NCI-H460 (cell line): ENCODE data around the gene BRD4. TPM values are rescaled to one million over a fixed set of nuclear protein-coding genes. Genes with fewer than 3 reads are reported as not detected.

Source experiments
- DNase-seq: peaks from one replicate; pipeline ENCODE4 v3.0.0-alpha.2; 2016; ENCODE audit warnings: low read depth; ENCODE audit errors: extremely low read depth
- total RNA-seq: library from RNA; depleted of rRNA; stranded (reverse); fragments of >200 nt; shearing (Covaris generic); gene quantifications from 2 replicates; pipeline ENCODE4 v1.2.3, GENCODE V29; 2014

The BRD4 gene
- total RNA-seq, 1 experiment from 2014 or later, result 23.4 TPM

DNA sequence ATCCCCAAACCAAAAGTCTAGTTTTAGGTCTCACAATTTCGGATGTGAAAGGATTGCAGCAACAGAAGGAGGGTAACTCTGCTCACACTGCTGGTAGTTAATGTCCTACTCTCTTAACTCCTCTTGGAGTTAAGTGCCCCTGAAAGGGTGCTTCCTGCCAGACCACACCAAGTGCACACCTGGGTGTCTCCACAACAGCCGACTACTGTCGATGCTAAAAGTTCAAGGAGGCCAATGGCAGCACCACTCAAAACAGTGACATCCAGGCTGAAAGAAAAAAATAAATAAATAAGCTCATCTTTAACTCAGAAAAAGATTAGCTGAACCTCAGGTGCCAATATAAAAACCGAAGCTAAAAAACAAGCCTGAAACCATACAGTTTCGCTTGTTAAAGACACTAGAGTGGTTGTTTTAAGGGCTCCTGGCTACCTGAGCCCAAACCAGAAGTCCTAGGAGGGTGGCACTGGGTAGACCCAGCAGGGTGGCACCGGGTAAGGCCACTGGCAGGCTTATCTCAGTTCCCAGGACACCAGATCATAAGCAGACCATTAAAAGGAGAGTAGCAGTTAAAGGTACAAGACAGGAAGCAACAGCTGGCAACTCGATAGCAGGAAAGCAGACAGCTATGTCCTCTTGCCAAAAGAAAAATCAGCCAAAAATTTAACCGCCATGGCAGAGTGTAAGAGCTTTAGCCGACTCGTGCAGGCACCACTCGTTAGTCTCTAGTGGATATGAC, 39.3 kb downstream of the BRD4 start:
- no peak for DNase-seq

GRCh38 chr19:15292140-15292539, 40.2 kb downstream of the BRD4 start:
- DNase-seq, result no peak

GRCh38 chr19:15291548-15292021, 40.8 kb downstream of the BRD4 start:
- DNase-seq, result no peak

DNA sequence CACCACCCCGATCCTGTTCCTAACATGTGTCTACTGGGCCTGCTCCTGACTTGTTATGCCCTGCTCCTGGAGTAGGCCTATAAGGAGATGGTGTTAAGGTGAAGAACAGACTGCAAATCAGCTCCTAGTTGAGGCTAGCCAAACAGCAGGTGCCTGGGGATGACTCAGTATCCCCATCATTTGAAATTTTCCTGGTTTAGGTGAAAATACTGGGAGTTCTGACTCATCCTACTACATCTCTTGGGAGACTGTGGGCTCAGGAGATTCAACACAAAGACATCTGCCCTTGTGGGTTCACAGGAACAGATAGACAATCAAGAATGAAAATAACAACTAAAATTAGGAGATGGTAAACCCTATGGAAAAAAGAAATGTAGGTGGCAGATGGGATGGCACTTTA, 41.2 kb downstream of the BRD4 start:
- DNase-seq, result no peak

DNA sequence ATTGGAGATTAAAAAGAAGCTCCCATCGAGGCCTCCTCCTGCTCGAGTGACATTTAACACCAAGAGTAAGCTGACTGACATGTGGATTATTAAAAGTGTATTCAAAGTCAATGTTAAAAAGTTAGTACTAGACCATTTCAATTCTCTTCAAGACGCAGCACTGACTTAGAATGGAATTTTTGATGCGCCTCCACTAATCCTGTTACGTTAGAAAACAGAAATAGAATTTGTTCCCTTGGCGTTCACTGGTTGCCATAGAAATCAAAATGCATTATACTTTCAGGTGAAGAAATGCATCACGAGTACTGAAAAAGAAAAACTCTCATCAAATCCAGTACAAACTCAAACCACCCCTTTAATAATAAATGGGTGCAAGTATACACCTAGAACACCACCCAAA, 42.2 kb downstream of the BRD4 start:
- no peak for DNase-seq

DNA sequence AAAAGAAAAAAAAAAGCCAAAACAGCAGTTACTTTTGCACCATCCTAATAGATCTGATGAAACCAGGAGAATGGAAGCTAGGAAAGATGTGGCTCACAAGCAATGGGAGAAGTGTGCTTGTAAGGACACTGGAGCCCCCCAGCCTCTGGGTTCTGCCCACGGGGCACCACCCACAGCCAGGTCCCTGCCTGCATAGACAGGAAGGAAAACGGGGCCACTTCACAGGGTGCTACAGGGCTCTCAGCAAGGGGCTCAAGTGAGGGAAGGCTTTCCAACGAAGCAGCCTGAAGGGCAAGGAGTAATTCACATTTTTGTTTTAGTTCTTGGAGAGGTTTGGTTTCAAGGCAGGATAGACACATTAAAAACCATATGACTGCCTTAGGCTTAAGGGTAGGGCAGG, 42.7 kb downstream of the BRD4 start:
- no peak for DNase-seq

DNA sequence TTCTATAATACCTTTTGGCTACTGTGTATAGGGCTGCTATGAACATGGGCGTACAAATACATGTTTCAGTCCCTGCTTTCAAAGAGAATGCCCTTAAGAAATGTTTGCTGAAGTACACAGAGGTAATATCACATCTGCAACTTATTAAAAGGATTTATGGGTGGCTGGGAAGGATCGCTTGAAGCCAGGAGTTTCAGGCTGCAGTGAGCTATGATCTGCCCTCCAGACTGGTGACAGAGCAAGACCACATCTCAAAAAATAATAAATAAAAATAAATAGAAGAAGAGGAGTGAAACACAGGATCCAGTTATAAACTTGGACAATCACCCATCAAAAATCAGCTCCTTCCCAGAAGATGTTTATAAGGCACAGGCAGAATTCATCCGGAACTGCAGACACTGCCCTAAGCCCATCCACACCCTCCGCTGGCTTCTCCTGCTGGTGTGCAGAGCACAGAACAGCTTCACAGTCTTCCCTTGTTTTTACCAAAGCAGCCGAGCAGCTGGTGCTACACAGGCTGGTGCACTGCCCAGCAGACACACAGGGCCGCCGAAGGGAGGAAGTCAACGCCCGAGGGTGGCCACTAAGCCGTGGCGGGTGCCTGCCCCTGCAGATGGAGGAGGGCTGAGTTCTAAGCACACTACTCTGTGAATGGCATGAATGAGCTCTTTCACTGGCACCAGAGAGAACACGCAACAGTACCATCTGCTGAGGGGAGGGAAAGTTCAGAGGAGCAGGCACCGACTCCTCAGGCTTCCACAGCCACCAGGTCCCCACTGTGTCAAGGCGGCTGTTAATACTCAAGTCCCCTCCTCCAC, 44.0 kb downstream of the BRD4 start:
- DNase-seq, result no peak

GRCh38 chr19:15287496-15287895, 44.8 kb downstream of the BRD4 start:
- DNase-seq, result no peak

DNA sequence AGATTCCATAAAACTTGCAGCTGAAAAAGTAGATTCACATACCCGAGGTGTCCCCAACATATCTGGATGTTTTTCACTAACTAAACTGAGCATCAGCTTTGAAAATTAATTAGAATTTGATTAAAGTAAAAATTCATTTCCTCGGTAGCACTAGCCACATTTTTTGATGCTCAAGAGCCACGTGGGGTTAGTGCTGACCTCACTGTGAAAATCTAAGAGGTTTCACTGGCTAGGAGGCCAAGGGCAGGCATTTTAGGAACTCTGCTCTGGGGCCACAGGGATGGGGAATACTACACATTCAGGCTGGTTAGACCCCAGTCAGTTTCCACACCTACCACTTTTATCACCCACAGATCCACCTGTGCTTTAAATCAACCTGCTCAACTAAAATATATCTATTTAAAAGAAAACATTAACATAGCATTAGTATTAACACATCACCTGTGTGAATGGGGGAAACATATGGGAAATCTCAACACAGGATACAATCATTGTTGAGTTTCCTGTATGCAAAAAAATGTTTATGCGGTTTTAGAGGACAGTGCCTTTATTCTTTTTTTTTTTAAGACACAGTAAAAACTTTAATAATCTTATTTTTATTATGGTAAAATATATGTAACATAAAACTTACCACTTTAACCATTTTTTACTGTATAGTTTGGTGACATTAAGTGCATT, 45.5 kb downstream of the BRD4 start:
- no peak for DNase-seq

DNA sequence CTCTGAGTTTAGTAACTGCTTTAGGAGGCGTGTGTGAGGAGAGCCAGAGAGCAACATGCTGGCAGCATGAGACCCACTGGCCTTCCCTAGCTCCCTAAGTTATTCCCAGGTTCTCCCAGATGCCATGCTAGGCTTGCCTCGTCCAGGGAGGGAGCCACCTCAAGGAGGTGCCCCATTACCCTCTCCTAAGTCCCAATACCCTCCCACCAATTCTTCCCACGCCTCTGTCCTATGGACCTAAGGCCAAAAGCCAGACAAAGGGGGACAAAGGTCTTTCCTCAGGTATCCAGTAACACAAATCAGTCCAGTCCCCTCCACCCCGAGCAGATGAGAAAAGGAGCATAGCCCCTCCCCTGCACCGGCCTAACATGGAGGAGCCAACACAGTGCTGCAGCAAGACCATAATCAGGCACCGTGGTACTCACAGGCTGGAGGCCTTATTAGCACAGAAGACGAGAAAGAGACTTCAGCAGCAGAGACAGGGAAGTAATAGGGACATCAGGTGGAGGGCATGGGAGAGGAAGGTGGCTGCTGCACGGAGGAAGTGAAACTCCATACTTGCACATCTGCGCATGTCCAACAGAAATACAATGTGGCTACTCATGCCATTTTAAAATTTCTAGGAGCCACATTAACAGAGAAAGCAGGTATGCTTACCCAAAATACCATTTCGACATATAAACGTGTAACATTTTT, 46.3 kb downstream of the BRD4 start:
- no peak for DNase-seq

- no peak for DNase-seq
These were observed 47.4 kb downstream of the BRD4 start for GRCh38 chr19:15284896-15285295.

GRCh38 chr19:15284091-15284490, 48.2 kb downstream of the BRD4 start:
- DNase-seq, result no peak

- no peak for DNase-seq
These were observed 49.0 kb downstream of the BRD4 start for GRCh38 chr19:15283141-15283883.

DNA sequence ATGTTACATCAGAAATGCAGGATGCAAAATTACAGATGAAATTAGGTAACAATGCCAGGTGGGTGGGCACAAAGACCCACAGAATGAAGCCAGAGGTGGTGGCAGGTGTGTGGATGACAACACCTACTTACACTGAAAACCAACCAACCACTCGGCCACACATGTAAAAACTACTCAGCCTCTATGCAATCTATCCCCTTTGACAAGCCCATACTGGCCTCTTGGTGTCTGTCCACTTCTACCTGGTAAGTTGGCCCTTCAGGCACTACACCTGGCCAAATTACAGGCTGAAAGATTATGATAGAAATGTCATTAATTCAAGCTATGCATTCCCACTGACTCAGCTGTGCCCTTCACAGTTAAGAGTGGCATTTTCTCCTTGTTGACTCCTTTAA, 50.0 kb downstream of the BRD4 start:
- DNase-seq, result no peak

GRCh38 chr19:15280915-15281683, 51.2 kb downstream of the BRD4 start:
- peak; percentile 83 for DNase-seq

GRCh38 chr19:15280048-15280725, 52.2 kb downstream of the BRD4 start:
- DNase-seq, result no peak

DNA sequence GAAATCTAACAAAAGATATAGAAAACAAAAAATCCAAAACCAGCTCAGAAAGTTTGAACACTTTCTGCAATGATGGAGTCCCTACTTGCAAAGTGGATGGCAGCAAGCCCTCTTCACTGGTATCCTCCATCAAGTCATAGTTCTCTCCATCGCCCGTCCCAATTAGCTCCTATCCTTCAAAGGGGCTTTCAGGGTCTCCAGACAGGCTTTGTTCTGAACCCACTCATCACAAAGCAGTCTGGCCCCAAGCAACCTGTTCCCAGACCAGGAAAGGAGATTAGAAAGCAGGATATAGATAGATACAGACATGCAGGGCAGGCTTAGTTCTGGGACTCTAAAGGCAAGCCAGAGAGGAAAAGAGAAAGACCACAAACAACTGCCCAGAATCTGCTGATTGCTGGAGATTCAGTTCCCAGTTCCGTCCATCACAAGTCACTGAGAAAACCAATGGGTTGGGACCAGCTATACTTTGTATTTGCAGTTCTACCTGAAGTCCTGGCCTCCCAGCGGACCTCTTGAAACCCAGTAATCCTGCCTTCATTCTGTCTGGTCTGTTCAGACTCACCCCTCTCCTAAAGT, 52.9 kb downstream of the BRD4 start:
- DNase-seq, result no peak

DNA sequence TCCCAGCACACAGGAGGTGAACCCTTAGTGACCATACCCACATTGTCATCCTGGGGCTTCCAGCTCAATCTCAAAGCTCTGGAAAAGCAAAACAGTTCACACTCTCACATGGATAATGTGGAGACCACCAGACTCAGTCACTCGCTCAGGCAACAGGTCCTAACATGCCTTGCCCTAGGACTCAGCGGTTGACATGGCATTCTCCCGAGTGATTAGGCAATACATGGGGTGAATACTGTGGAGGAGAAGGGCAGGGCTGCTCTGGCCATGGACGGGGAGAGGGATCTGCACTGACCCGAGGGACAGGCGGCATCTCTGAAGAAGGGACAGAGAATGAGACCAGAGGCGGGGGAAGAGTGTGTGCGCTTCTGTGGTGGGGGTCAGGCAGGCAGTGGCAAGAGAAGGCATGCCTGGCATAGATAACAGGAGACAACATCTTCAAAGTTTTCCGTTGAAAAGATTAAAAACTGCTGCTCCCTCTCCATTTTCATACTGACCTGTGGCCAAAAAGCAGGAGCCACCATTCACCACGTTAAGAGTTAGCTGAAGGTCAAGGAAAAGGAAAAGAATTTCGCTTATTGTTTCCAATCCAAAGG, 55.6 kb downstream of the BRD4 start:
- no peak for DNase-seq
